ENCODE results near the gene HTR1D.

DNA sequence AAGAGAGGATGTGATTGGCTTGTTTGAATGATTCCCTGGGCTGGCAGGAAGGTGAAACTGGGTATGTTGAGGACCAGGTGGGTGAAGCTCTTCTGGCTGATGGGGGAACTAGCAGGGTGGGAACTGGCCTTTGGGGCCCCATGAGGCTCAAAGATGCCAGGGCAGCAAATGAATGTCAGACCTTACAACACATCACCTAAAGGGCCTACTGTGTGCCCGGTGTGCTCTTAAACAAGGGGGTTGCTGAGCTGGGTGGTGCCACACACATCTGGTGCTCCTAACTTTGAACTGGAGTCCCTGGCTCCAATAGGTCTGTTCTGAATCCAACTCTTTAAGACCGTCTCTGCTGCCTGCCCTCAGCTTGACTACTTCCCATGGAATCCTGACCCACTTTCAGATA, 21.3 kb upstream of the HTR1D start:
- TF ChIP-seq POLR2AphosphoS5 (IDR thresholded peaks at IDR 0.05; ENCODE audit: insufficient read depth in 1 of 2, low read depth in 1 of 2) (no peak), POLR2A (IDR thresholded peaks at IDR 0.05) (no peak)
- TF ChIP-seq, protein P1, sequence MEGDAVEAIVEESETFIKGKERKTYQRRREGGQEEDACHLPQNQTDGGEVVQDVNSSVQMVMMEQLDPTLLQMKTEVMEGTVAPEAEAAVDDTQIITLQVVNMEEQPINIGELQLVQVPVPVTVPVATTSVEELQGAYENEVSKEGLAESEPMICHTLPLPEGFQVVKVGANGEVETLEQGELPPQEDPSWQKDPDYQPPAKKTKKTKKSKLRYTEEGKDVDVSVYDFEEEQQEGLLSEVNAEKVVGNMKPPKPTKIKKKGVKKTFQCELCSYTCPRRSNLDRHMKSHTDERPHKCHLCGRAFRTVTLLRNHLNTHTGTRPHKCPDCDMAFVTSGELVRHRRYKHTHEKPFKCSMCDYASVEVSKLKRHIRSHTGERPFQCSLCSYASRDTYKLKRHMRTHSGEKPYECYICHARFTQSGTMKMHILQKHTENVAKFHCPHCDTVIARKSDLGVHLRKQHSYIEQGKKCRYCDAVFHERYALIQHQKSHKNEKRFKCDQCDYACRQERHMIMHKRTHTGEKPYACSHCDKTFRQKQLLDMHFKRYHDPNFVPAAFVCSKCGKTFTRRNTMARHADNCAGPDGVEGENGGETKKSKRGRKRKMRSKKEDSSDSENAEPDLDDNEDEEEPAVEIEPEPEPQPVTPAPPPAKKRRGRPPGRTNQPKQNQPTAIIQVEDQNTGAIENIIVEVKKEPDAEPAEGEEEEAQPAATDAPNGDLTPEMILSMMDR (IDR thresholded peaks at IDR 0.05): no peak
